Activated T-helper 1 cell treated with Interleukin-2 at 50 U/mL for 16 hours (primary cell): Measurements from ENCODE around the gene SMAD1.

ENCODE experiments used
- DNase-seq: peaks from one replicate; pipeline ENCODE4 v3.0.0-alpha.2; 2020; ENCODE audit warnings: low read depth

SMAD1 gene

GRCh38 chr4:145489556-145489955 is 7.9 kb downstream of the SMAD1 start:
- DNase-seq = no peak

- DNase-seq = no peak
These were observed 8.7 kb downstream of the SMAD1 start for GRCh38 chr4:145490361-145490760.

- no peak for DNase-seq
These were observed 9.1 kb downstream of the SMAD1 start for GRCh38 chr4:145490796-145491195.

GRCh38 chr4:145492376-145492775 is 10.7 kb downstream of the SMAD1 start:
- no peak for DNase-seq

GRCh38 chr4:145493166-145493565 is 11.5 kb downstream of the SMAD1 start:
- no peak for DNase-seq

GRCh38 chr4:145494666-145495270 is 13.1 kb downstream of the SMAD1 start:
- DNase-seq = no peak

- no peak for DNase-seq
These were observed 14.6 kb downstream of the SMAD1 start for GRCh38 chr4:145496292-145496691.

GRCh38 chr4:145497199-145498149 is 15.8 kb downstream of the SMAD1 start:
- DNase-seq = no peak

- DNase-seq = no peak
These were observed 16.8 kb downstream of the SMAD1 start for GRCh38 chr4:145498430-145498829.

GRCh38 chr4:145501051-145501660 is 19.5 kb downstream of the SMAD1 start:
- no peak for DNase-seq

- no peak for DNase-seq
These were observed 21.2 kb downstream of the SMAD1 start for GRCh38 chr4:145502809-145503208.

GRCh38 chr4:145503486-145504072 is 21.9 kb downstream of the SMAD1 start:
- DNase-seq = no peak

- DNase-seq = no peak
These were observed 24.3 kb downstream of the SMAD1 start for GRCh38 chr4:145505995-145506394.

- DNase-seq = no peak
These were observed 26.0 kb downstream of the SMAD1 start for GRCh38 chr4:145507636-145508035.

GRCh38 chr4:145511913-145512522 is 30.4 kb downstream of the SMAD1 start:
- no peak for DNase-seq

- no peak for DNase-seq
These were observed 31.5 kb downstream of the SMAD1 start for GRCh38 chr4:145513020-145513621.

- no peak for DNase-seq
These were observed 38.5 kb downstream of the SMAD1 start for GRCh38 chr4:145520172-145520571.

- DNase-seq = no peak
These were observed 39.6 kb downstream of the SMAD1 start for GRCh38 chr4:145521282-145521681.

GRCh38 chr4:145523117-145523516 is 41.5 kb downstream of the SMAD1 start:
- DNase-seq = no peak

- no peak for DNase-seq
These were observed 42.9 kb downstream of the SMAD1 start for GRCh38 chr4:145524552-145524951.

GRCh38 chr4:145525291-145525740 is 43.7 kb downstream of the SMAD1 start:
- no peak for DNase-seq

- DNase-seq = no peak
These were observed 46.1 kb downstream of the SMAD1 start for GRCh38 chr4:145527773-145528172.
